Measurements from ENCODE around the gene CELA3B.
"Not testable (repeated sequence)": the region's sequence is repeated elsewhere in the genome, so short reads cannot be mapped to it uniquely, and the experiment has no call there.

CELA3B gene

DNA sequence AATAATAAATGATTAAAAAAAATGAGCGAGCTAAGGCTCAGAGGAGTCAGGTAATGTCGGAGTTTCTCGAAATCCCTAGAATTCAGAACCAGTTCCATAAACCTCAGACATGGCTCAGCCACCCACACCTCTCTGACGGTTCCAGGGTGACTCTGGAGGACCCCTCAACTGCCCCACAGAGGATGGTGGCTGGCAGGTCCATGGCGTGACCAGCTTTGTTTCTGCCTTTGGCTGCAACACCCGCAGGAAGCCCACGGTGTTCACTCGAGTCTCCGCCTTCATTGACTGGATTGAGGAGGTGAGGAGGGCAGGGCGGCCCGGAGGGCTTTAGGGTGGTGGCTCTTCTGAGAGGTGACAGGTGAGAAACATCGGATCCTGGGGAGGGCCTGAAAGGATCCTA lies 9.6 kb downstream of the CELA3B start:
- H3K4me3 ChIP-seq (ENCODE audit: low read length); H3K27ac ChIP-seq (ENCODE audit: low read length); H3K4me1 ChIP-seq (ENCODE audit: control insufficient read depth, low read depth, low read length); H3K36me3 ChIP-seq (ENCODE audit: control insufficient read depth, low read depth, low read length); H3K27me3 ChIP-seq (ENCODE audit: control insufficient read depth, insufficient read depth, low read length); H3K9ac ChIP-seq (ENCODE audit: low read length); H3K9me3 ChIP-seq (ENCODE audit: control insufficient read depth, low read depth, low read length): not testable (repeated sequence)

GRCh38 chr1:21989672-21990393 lies 13.0 kb downstream of the CELA3B start:
- not testable (repeated sequence) for H3K36me3 ChIP-seq (ENCODE audit: control insufficient read depth, low read depth, low read length); H3K4me1 ChIP-seq (ENCODE audit: control insufficient read depth, low read depth, low read length); H3K9me3 ChIP-seq (ENCODE audit: control insufficient read depth, low read depth, low read length); H3K27me3 ChIP-seq (ENCODE audit: control insufficient read depth, insufficient read depth, low read length); H3K27ac ChIP-seq (ENCODE audit: low read length); H3K4me3 ChIP-seq (ENCODE audit: low read length); H3K9ac ChIP-seq (ENCODE audit: low read length)

- H3K27me3 ChIP-seq (ENCODE audit: control insufficient read depth, insufficient read depth, low read length); H3K9ac ChIP-seq (ENCODE audit: low read length): not testable (repeated sequence)
Measured at GRCh38 chr1:21992186-21992585, 15.4 kb downstream of the CELA3B start.

GRCh38 chr1:21994716-21995115 lies 17.9 kb downstream of the CELA3B start:
- H3K27ac ChIP-seq (ENCODE audit: low read length); H3K36me3 ChIP-seq (ENCODE audit: control insufficient read depth, low read depth, low read length); H3K4me3 ChIP-seq (ENCODE audit: low read length); H3K4me1 ChIP-seq (ENCODE audit: control insufficient read depth, low read depth, low read length); H3K9ac ChIP-seq (ENCODE audit: low read length); H3K27me3 ChIP-seq (ENCODE audit: control insufficient read depth, insufficient read depth, low read length); H3K9me3 ChIP-seq (ENCODE audit: control insufficient read depth, low read depth, low read length): not testable (repeated sequence)

More at GRCh38 chr1:21992186-21992585, 15.4 kb downstream of the CELA3B start:
- H3K9me3 ChIP-seq (ENCODE audit: control insufficient read depth, low read depth, low read length); H3K4me3 ChIP-seq (ENCODE audit: low read length); H3K4me1 ChIP-seq (ENCODE audit: control insufficient read depth, low read depth, low read length); H3K36me3 ChIP-seq (ENCODE audit: control insufficient read depth, low read depth, low read length); H3K27ac ChIP-seq (ENCODE audit: low read length): not testable (repeated sequence)

DNA sequence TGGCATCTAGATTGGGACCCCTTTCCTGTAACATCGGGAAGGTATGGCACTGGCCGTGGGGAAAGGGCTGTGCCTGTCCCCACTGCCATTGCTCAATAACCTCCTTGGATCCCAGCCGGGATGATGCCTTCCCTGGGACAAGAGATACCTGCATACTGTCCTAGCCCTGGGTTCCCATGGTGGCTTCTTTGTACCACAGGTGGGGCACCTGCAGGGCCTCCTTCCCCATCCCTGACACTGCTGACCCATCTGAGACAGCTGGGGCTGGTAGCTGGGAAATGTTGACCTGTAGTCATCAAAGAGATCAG lies 19.8 kb downstream of the CELA3B start:
- not testable (repeated sequence) for H3K27me3 ChIP-seq (ENCODE audit: control insufficient read depth, insufficient read depth, low read length); H3K9ac ChIP-seq (ENCODE audit: low read length); H3K9me3 ChIP-seq (ENCODE audit: control insufficient read depth, low read depth, low read length)

DNA sequence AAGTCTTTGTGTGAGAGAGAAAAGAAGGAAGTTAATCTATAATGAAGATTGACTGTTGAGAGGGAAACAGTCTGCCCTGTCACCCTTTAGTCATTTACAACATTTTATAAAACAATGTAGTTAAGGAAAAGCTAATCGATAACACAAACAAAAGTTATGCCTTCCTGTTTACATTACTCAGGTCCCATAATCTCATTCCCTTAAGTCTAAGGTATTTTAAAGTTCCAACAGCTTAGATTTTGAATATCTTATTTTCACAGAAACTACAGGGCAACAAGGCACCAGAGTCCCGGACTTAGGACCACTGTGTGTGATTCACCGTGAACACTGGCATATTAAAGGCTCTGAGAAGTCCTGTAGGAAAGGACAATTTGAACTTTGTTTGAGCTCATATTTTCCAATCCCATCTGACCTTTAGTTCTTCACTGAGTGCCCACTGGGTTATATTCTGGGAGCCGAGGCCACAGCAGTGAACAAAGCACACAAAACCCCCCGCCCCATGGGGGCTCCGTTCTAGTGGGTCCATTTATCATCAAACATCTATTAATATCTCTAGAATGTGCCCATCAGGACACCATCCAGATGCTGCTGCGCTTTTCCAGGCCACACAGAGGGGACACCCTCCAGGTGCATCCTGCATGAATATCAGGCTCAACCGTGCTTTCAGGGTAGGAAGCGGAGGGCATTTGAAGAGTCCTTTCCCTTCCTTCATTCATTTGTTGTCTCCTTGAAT lies 21.2 kb downstream of the CELA3B start:
- H3K4me1 ChIP-seq (ENCODE audit: control insufficient read depth, low read depth, low read length); H3K9me3 ChIP-seq (ENCODE audit: control insufficient read depth, low read depth, low read length); H3K27ac ChIP-seq (ENCODE audit: low read length); H3K4me3 ChIP-seq (ENCODE audit: low read length); H3K9ac ChIP-seq (ENCODE audit: low read length); H3K27me3 ChIP-seq (ENCODE audit: control insufficient read depth, insufficient read depth, low read length); H3K36me3 ChIP-seq (ENCODE audit: control insufficient read depth, low read depth, low read length): not testable (repeated sequence)

More for the DNA sequence above, 19.8 kb downstream of the CELA3B start:
- not testable (repeated sequence) for H3K36me3 ChIP-seq (ENCODE audit: control insufficient read depth, low read depth, low read length); H3K27ac ChIP-seq (ENCODE audit: low read length); H3K4me3 ChIP-seq (ENCODE audit: low read length); H3K4me1 ChIP-seq (ENCODE audit: control insufficient read depth, low read depth, low read length)

DNA sequence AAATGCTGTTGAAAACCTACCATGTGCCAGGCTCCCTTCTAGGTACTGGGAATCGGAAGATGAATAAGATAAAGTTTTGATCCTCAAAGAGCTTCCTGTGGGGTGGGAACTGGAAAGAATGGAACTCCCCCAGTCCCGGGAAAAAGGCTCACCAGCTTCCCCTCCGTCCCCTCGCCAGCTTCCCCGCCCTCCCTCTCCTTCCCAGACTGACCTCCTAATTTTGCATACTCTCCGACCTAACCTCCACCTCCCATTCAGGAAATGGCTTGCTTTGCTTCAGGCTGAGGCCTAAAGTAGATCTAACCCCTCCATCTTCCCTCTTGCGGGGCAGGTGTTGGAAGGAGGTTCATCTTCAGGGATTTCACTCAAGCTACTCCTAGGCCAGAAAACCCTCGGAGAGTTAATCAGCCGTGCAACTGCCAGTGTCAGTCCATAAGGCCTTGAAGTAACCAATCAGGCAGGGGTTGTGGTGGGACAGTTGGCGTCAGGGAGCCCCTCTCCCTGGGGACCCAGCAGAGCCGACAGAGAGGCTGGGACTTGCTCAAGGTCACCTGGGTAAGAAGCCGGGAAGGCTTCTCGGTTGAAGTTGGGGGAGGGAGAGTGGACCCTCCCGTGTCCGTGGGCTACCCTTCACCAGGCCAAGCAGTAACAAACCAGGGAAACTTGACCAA lies 21.9 kb downstream of the CELA3B start:
- H3K27me3 ChIP-seq (ENCODE audit: control insufficient read depth, insufficient read depth, low read length); H3K9ac ChIP-seq (ENCODE audit: low read length); H3K27ac ChIP-seq (ENCODE audit: low read length); H3K4me3 ChIP-seq (ENCODE audit: low read length); H3K4me1 ChIP-seq (ENCODE audit: control insufficient read depth, low read depth, low read length); H3K9me3 ChIP-seq (ENCODE audit: control insufficient read depth, low read depth, low read length); H3K36me3 ChIP-seq (ENCODE audit: control insufficient read depth, low read depth, low read length): not testable (repeated sequence)

GRCh38 chr1:21999645-22000044 lies 22.8 kb downstream of the CELA3B start:
- H3K9ac ChIP-seq (ENCODE audit: low read length); H3K27ac ChIP-seq (ENCODE audit: low read length); H3K4me3 ChIP-seq (ENCODE audit: low read length); H3K9me3 ChIP-seq (ENCODE audit: control insufficient read depth, low read depth, low read length); H3K36me3 ChIP-seq (ENCODE audit: control insufficient read depth, low read depth, low read length); H3K27me3 ChIP-seq (ENCODE audit: control insufficient read depth, insufficient read depth, low read length); H3K4me1 ChIP-seq (ENCODE audit: control insufficient read depth, low read depth, low read length): not testable (repeated sequence)

DNA sequence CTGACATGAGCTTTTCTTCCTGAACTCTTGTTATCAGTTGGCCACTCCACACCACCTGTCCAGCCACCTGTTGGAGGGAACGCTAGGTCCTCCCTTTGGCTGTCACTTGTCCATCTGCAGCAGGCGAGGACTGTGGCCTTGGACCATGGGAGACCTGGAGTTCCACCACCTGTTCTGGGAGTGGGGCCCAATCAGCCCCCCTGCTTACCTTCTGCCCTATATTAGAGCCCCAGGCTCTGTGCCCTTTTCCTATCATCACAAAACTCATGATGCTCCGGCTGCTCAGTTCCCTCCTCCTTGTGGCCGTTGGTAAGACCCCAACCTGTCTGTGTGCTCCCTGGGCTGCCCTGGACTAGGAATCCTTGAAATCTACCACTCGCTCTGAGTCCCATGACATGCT lies 24.6 kb downstream of the CELA3B start, which contains the start of gene CELA3A:
CELA3A (plus strand) TSS at position 249 of the 400 bp plus-strand sequence; CDS start at position 267, 18 bp downstream.
- Histone ChIP-seq H3K27ac (ENCODE audit: low read length) (no peak within 1 kb of the TSS), H3K9ac (ENCODE audit: low read length) (no peak within 1 kb of the TSS), H3K4me1 (ENCODE audit: control insufficient read depth, low read depth, low read length) (peaks cover 3% of the 10 kb centered on the region), H3K4me3 (ENCODE audit: low read length) (no peak within 1 kb of the TSS), H3K9me3 (ENCODE audit: control insufficient read depth, low read depth, low read length) (no peaks in the 10 kb centered on the region), H3K36me3 (ENCODE audit: control insufficient read depth, low read depth, low read length) (no peaks in the 10 kb centered on the region), H3K27me3 (ENCODE audit: control insufficient read depth, insufficient read depth, low read length) (no peaks in the 10 kb centered on the region)

GRCh38 chr1:22002461-22002860 lies 25.6 kb downstream of the CELA3B start:
- H3K4me1 ChIP-seq (ENCODE audit: control insufficient read depth, low read depth, low read length), result not testable (repeated sequence)

DNA sequence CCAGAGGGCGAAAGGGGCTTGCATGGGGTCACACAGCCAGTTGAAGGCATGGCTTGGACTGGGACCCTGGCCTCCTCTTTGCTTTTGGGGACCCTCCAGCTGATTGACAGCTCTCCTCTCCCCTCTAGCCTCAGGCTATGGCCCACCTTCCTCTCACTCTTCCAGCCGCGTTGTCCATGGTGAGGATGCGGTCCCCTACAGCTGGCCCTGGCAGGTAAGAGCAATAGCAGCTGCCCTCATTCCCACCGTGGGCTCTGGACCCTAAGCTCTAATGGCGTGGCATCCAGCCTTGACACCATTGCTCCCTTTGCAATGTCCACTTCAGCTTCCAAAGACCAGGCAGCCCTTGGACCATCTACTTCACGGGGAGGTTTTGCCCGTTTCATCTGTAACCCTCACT lies 26.1 kb downstream of the CELA3B start:
- not testable (repeated sequence) for H3K9ac ChIP-seq (ENCODE audit: low read length); H3K4me3 ChIP-seq (ENCODE audit: low read length); H3K9me3 ChIP-seq (ENCODE audit: control insufficient read depth, low read depth, low read length); H3K36me3 ChIP-seq (ENCODE audit: control insufficient read depth, low read depth, low read length); H3K4me1 ChIP-seq (ENCODE audit: control insufficient read depth, low read depth, low read length); H3K27me3 ChIP-seq (ENCODE audit: control insufficient read depth, insufficient read depth, low read length); H3K27ac ChIP-seq (ENCODE audit: low read length)

More at GRCh38 chr1:22002461-22002860, 25.6 kb downstream of the CELA3B start:
- H3K27me3 ChIP-seq (ENCODE audit: control insufficient read depth, insufficient read depth, low read length); H3K4me3 ChIP-seq (ENCODE audit: low read length); H3K36me3 ChIP-seq (ENCODE audit: control insufficient read depth, low read depth, low read length); H3K27ac ChIP-seq (ENCODE audit: low read length); H3K9ac ChIP-seq (ENCODE audit: low read length); H3K9me3 ChIP-seq (ENCODE audit: control insufficient read depth, low read depth, low read length): not testable (repeated sequence)

GRCh38 chr1:22003959-22004358 lies 27.1 kb downstream of the CELA3B start:
- not testable (repeated sequence) for H3K9ac ChIP-seq (ENCODE audit: low read length); H3K9me3 ChIP-seq (ENCODE audit: control insufficient read depth, low read depth, low read length); H3K36me3 ChIP-seq (ENCODE audit: control insufficient read depth, low read depth, low read length); H3K27ac ChIP-seq (ENCODE audit: low read length); H3K4me3 ChIP-seq (ENCODE audit: low read length); H3K27me3 ChIP-seq (ENCODE audit: control insufficient read depth, insufficient read depth, low read length); H3K4me1 ChIP-seq (ENCODE audit: control insufficient read depth, low read depth, low read length)
